Measurements from ENCODE around the gene CSE1L.
"Not testable (repeated sequence)": the region's sequence is repeated elsewhere in the genome, so short reads cannot be mapped to it uniquely, and the experiment has no call there.

- TF ChIP-seq EP300, CTCF (IDR thresholded peaks at IDR 0.05): not testable (repeated sequence)
Observed at GRCh38 chr20:49082295-49082694, 36.2 kb downstream of the CSE1L start.
